GM06990 (cell line): ENCODE measurements around the gene SPIC.

ENCODE experiments used
- DNase-seq: peaks from one replicate; pipeline ENCODE4 v3.0.0-alpha.2; 2011; ENCODE audit not compliant: insufficient read length; ENCODE audit errors: extremely low read depth
- H3K27me3 ChIP-seq: replicated peaks from 2 replicates; pipeline ENCODE4 v1.6.0; 2011; ENCODE audit warnings: low read length; ENCODE audit not compliant: control insufficient read depth, insufficient read depth
- H3K36me3 ChIP-seq: 2 replicates; pipeline ENCODE4 v1.5.1; 2011; ENCODE audit warnings: low read length; ENCODE audit not compliant: control insufficient read depth, insufficient read depth
- H3K4me3 ChIP-seq: replicated peaks from 2 replicates; pipeline ENCODE4 v1.5.1; 2011; ENCODE audit warnings: low read depth, mild to moderate bottlenecking, control low read depth, low read length
- TF ChIP-seq, protein P1 (sequence below): IDR thresholded peaks from 2 replicates; pipeline ENCODE4 v1.5.1; 2011; ENCODE audit warnings: low read length, control low read depth, mild to moderate bottlenecking, inconsistent platforms; ENCODE audit not compliant: insufficient read depth, poor library complexity, severe bottlenecking

SPIC gene

DNA sequence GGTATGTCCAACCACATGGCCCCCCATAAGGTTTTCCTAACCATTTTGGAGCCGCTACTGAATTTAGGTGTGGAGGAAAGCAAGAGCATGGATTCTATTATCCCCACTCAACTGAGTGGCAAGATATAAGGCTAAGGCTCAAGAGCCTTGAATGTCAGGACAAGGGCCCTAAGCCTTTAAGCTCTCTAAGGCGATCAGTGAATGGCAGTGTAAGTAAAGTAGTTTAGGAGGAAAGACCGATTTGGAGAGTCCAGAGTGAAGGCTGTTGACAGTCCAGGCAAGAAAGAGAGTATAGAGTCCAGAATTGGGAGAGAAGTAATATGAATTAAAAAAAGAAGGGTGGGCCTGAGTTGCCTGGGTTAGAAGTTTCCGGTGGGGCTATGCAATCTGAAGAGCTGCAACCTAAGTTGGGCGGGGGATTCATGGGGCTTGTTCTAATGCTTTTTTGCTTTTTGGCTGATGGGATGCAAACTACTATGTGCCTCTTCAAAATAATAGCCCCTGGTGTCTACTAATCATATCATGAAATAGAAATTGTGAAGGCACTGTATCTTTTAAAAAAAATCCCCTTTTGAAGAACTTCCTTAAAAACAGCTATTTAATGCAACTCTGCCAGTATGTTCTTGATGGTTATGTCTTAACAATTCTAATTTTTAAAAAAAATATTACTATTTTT lies at the start of gene SPIC:
SPIC (plus strand) TSS at position 626 of the 676 bp plus-strand sequence. CDS start 1,569 bp downstream, outside the sequence.
- DNase-seq, result no peak
- H3K4me3 ChIP-seq, result no peak within 1 kb of the TSS

DNA sequence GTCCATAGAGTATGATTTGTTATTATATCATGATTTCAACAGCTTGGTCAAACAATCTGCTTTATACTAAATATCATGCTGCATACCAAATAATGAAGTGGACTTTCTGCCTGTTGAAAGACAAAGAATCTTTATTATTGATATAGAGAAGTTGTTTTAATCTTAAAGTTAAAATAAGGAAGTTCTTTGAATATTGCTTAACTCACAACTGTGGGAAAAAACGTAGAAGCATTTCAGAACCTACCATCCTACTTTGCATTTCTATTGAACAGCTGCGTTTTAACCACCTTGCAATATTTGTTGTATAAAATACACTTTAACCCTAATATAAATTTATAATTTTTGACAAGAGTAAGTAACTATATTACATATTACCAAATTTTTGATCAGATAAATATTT lies 44.7 kb upstream of the SPIC start:
- DNase-seq, result no peak
- TF ChIP-seq, protein P1, sequence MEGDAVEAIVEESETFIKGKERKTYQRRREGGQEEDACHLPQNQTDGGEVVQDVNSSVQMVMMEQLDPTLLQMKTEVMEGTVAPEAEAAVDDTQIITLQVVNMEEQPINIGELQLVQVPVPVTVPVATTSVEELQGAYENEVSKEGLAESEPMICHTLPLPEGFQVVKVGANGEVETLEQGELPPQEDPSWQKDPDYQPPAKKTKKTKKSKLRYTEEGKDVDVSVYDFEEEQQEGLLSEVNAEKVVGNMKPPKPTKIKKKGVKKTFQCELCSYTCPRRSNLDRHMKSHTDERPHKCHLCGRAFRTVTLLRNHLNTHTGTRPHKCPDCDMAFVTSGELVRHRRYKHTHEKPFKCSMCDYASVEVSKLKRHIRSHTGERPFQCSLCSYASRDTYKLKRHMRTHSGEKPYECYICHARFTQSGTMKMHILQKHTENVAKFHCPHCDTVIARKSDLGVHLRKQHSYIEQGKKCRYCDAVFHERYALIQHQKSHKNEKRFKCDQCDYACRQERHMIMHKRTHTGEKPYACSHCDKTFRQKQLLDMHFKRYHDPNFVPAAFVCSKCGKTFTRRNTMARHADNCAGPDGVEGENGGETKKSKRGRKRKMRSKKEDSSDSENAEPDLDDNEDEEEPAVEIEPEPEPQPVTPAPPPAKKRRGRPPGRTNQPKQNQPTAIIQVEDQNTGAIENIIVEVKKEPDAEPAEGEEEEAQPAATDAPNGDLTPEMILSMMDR, result no peak
- H3K27me3 ChIP-seq, result no peaks in the 10 kb centered on the region; the same call in 1 of the 2 replicates

More for the DNA sequence above, at the start of gene SPIC:
- Histone ChIP-seq H3K36me3 (no peaks in the 10 kb centered on the region), H3K27me3 (no peaks in the 10 kb centered on the region)
- TF ChIP-seq, protein P1, result no peak

DNA sequence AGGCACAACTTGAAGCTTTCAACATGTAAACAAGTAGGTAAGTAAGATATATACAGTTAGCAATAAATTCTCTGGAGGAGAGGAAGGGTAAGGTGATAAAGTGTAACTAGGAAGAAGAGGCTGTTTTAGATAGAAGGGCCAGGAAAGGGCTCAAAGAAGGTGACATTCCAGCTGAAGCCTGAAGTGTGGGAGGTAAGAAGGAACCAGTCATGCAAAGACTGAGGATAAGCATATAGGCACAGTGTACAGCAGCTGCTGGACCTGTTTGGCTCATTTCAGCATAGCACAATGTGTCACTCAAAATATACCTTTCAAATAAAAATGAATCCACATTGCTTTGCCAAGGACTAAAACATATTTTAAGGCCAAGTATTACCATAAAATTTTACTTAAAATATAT lies 39.0 kb upstream of the SPIC start:
- no peak for DNase-seq
- no peaks in the 10 kb centered on the region for H3K27me3 ChIP-seq
- no peaks in the 10 kb centered on the region for H3K36me3 ChIP-seq
- TF ChIP-seq, protein P1, result no peak
- no peak overlapping the region for H3K4me3 ChIP-seq

More for the DNA sequence above, 44.7 kb upstream of the SPIC start:
- no peaks in the 10 kb centered on the region for H3K36me3 ChIP-seq
- H3K4me3 ChIP-seq, result no peak overlapping the region

DNA sequence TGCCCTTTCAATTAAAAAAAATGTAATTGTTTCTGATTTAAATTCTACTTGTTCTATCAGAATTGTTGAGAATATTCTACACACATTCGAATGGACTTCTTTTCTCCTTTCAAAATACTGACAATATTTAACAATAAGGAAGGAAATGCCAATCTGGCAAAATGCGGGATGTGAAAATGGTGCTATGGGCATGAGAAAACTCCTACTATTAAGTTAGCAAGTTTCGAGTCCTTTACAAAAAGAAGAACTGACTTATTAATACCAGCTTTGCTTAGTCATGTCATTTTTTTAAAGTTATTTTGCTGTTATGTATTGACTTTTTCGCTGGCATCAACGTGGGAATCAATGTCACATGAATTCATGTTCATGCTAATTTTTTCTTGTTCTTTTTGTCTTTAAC lies 35.9 kb upstream of the SPIC start:
- DNase-seq, result no peak
- TF ChIP-seq, protein P1, result no peak
- no peaks in the 10 kb centered on the region for H3K36me3 ChIP-seq
- H3K4me3 ChIP-seq, result no peak overlapping the region
- no peaks in the 10 kb centered on the region for H3K27me3 ChIP-seq

DNA sequence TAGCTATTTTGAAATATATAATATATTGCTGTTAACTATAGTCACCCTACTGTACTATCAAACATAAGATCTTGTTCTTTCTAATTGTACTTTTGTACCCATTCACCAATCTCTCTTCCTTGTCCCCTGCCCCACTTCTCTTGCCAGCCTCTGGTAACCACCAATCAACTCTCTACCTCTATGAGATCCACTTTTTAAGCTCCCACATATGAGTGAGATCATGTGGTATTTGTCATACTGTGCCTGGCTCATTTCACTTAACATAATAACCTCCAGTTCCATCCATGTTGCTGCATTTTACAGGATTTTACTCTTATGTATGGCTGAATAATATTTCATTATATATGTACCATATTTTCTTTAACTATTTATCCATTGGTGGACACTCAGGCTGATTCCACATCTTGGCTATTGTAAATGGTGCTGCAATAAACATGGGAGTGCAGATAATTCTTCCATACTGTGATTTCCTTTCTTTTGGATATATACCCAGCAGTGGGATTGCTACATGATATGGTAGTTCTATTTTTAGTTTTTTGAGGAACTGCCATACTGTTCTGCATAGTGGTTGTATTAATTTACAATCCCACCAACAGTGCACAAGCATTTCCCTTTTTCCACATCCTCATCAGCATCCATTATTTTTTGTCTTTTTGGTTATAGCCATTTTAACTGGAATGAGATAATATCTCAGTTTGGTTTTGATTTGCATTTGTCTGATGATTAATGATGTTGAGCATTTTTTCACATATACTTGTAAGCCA lies 33.5 kb upstream of the SPIC start:
- no peaks in the 10 kb centered on the region for H3K36me3 ChIP-seq
- H3K27me3 ChIP-seq, result no peaks in the 10 kb centered on the region
- H3K4me3 ChIP-seq, result no peak overlapping the region
- TF ChIP-seq, protein P1, result no peak
- no peak for DNase-seq
